Neural progenitor cell (in vitro differentiated cells): ENCODE measurements around the gene HAO2.

Source experiments
- EZH2 ChIP-seq: fragments of 200-600 bp; sonication (generic); IDR thresholded peaks from 2 replicates; pipeline ENCODE4 v1.6.1; 2017; ENCODE audit warnings: antibody characterized with exemption, mild to moderate bottlenecking, moderate library complexity
- TF ChIP-seq, protein P1 (sequence below): fragments of 200-600 bp; sonication (generic); IDR thresholded peaks from 2 replicates; pipeline ENCODE4 v1.5.1; 2017; ENCODE audit warnings: antibody characterized with exemption, mild to moderate bottlenecking

GRCh38 chr1:119404736-119405135 lies 36.2 kb downstream of the HAO2 start:
- TF ChIP-seq, protein P1, sequence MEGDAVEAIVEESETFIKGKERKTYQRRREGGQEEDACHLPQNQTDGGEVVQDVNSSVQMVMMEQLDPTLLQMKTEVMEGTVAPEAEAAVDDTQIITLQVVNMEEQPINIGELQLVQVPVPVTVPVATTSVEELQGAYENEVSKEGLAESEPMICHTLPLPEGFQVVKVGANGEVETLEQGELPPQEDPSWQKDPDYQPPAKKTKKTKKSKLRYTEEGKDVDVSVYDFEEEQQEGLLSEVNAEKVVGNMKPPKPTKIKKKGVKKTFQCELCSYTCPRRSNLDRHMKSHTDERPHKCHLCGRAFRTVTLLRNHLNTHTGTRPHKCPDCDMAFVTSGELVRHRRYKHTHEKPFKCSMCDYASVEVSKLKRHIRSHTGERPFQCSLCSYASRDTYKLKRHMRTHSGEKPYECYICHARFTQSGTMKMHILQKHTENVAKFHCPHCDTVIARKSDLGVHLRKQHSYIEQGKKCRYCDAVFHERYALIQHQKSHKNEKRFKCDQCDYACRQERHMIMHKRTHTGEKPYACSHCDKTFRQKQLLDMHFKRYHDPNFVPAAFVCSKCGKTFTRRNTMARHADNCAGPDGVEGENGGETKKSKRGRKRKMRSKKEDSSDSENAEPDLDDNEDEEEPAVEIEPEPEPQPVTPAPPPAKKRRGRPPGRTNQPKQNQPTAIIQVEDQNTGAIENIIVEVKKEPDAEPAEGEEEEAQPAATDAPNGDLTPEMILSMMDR: no peak
- no peak for TF ChIP-seq EZH2
